NCI-H774 (cell line): ENCODE data around the gene INPP5D.
"Not testable (repeated sequence)": the region's sequence is repeated elsewhere in the genome, so short reads cannot be mapped to it uniquely, and the experiment has no call there.

ENCODE experiments used
- DNase-seq: peaks from one replicate; lab custom pipeline; 2025; lab: John Stamatoyannopoulos, UW

The INPP5D gene

DNA sequence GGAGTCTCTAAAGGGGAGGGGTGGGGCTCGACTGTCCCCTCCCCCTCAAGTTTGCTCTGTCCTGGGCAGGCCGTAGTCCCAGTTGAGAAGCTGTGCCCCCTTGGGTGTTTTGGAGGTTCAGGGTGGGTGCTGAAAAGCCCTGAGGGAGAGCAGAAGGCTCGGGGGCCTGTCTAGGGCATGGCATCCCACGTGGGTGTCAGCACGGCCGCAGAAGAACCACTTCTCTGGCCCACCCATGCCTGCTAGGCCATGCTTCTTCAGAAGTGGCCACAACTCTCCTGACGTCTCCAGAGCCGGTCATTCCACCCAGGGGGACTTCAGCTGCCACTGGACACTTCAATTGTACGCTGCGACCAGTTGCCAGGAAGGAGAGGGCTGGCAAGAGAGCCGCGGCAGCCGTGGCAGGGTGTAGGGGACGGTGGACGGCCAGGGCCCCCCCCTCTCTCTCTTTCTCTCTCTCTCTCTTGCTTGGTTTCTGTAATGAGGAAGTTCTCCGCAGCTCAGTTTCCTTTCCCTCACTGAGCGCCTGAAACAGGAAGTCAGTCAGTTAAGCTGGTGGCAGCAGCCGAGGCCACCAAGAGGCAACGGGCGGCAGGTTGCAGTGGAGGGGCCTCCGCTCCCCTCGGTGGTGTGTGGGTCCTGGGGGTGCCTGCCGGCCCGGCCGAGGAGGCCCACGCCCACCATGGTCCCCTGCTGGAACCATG is at the start of gene INPP5D:
Gene INPP5D, plus strand, starts transcription at position 546 of the 704 bp plus-strand sequence. Its CDS starts 137 bp downstream, at position 683.
- peak; percentile 4 for DNase-seq

DNA sequence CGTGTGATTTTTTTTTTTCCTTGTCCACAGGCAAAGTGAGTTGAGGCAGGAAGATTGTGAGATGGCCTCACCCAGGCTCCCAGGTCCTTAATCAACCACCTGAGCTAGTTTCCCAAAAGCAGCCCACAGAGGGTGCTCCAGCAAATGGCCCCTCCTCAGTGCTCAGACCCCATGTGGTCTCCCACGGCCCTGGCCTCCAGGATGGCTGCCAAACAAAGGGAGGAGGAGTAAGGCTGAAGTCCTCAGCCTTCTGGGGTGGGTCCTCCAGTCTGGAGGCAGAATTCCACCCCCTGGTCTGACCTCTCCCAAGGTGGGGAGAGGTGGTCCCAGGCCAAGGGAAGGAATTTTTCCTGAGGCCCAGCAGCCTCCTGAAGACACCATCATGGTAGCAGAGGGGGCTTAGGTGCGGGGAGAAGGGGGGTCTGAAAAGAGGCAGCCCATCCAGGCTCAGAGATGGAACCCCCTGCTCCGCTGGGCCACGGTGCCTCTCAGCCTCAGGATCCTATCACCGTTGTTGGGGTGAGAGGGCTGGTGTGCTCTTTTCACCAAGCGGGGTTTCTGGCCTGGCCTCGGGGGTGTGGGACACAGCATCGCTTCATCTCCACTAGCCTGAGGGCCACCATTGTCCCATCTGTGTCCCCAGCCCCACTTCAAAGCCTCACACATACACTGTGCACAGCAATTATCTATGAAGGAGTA is 49.4 kb upstream of the INPP5D start:
- no peak for DNase-seq

DNA sequence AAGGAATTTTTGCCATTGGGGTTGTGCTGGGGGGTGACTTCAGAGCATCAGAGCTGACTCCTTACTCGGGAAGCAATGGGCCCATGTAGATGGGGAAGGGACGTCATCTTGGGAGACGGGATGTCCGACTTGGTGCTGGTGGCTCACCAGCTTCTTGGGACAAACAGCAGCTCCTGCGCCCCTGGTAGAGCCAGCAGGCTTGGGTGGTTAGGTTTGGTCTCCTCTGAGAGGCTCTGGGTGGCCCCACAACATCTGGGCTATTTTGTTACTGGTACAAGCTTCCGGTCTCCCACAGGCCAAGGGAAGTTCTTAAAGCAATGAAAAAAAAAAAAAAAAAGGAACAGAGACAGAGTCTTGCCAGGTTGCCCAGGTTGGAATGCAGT is 48.9 kb upstream of the INPP5D start:
- no peak for DNase-seq

DNA sequence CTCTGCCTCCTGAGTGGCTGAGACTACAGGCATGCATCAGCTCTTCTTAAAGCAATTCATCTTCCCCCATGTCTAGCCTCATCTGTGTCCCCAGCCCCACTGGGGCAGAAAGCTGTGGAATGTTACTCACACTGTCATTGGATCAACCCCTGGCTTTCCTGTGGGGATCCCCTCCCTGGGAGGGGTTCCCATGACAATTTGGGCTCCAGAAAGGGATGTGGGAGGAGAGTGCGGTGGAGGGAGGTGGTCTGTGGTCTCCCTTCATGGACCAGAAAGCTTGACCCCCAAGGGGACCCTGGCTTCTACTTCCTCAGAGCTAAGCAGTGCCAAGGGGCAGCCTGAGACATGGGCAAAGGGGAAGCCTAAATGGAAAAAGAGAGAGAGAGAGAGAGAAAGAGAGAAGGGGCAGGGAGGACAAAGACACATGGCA is 48.4 kb upstream of the INPP5D start:
- no peak for DNase-seq

DNA sequence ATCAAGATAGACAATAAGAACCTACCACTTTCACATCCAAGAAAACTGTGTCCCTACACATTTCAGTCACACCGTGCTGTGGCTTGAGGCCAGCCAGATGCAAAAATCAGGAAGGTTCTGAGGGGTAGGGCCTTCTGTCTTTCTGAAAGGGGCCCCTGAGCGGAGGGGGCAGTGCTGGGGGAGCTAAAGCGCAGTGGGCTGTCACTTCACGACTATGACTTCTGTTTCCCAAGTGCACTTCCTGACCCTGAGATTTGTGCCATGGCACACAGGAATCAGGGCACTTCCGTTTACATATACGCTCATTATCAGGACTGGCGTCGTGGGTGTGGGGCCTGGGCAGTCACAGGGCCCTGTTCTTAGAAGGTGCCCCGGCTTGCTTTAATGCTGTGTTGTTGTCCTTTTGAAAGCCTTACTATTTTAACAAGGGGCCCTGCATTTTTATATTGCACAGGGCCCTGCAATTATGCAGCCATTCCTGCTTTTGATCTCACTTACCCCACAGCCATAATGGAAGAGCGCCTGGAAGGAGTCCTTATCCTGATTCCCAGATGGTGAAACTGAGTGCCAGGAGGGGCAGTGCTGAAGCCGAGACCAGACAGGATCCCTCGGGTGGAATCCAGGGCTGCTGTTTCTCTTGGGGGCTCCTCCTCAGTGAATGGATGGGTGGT is 47.7 kb upstream of the INPP5D start:
- no peak for DNase-seq

DNA sequence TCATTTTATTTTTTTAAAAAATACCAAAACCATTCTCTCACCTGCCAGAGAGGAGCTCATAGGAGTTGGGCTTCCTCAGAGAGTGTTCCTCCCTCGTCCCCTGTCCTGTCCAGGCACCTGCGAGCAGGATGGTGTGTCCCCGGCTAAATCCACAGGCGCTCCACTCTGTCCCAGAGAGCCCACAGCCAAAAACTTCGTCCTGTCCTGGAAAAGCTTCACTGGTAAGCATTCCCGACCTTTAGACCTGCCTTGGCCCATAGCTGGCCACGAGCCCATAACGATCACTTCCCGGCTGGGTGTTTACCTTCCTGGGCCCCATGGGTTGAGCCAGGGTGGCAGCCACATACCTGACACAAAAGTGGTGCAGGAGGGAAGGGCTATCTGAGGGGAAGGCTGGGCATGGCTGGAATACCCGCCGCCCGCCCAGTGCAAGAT is 47.1 kb upstream of the INPP5D start, which contains the start of gene NGEF:
Gene NGEF, minus strand, starts transcription at position 230 of the 435 bp plus-strand sequence. CDS start 38,366 bp downstream, outside the sequence.
- no peak for DNase-seq

DNA sequence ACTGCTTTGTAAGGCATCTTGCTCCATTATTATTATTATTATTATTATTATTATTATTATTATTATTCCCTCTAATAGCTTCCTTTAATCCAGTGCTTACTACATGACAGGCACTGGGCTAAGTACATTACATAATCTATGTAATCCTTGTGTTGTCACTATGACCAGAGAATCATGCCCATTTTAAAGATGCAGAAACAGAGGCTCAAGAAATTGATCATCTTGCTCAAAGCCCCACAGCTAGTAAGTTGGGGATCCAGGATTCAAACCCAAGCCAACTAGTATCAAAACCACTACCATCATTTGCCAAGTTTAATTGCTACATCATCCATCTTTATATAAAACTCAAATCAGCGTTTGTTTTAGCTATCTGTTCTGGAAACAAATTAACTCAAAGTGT is 46.5 kb upstream of the INPP5D start:
- DNase-seq: no peak

DNA sequence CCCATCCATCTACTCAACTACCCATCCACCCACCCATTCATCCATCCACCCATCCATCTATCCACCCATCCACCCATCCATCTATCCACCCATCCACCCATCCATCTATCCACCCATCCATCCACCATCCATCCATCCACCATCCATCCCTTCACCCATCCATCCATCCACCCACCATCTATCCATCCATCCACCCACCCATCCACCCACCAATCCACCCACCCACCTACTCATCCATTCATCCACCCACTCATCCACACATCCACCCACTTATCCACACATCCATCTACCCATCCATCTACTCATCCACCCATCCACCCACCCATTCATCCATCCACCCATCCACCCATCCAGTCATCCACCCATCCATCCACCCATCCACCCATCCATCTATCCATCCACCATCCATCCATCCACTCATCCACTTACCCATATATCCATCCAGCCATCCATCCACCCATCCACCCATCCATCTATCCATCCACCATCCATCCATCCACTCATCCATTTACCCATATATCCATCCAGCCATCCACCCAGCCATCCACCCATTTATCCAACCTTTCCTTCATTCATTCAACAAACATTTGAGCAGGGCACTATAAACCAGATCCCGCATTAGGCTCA is 45.0 kb upstream of the INPP5D start:
- DNase-seq: no peak

DNA sequence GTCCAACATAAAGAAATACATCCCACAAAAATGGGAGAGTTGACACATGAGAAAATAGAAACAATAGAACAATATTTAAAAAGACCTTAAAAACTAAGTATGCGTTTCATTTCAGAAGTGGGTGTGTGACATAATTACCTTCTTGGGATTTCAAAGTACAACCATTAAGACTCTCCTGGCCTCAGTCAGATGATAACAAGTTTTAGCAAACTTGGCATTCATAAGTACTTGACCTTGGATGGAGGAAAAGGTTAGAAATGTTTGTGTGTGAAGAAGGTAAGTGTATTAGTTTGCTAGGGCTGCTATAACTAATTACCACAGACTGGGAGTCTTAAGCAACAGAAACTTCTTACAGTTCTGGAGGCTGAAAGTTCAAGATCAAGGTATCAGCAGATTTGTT is 42.2 kb upstream of the INPP5D start:
- no peak for DNase-seq

DNA sequence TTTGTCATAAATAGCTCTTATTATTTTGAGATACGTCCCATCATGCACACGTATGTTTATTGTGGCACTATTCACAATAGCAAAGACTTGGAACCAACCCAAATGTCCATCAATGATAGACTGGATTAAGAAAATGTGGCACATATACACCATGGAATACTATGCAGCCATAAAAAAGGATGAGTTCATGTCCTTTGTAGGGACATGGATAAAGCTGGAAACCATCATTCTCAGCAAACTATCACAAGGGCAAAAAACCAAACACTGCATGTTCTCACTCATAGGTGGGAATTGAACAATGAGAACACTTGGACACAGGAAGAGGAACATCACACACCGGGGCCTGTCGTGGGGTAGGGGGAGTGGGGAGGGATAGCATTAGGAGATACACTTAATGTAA is 40.5 kb upstream of the INPP5D start:
- DNase-seq: not testable (repeated sequence)

DNA sequence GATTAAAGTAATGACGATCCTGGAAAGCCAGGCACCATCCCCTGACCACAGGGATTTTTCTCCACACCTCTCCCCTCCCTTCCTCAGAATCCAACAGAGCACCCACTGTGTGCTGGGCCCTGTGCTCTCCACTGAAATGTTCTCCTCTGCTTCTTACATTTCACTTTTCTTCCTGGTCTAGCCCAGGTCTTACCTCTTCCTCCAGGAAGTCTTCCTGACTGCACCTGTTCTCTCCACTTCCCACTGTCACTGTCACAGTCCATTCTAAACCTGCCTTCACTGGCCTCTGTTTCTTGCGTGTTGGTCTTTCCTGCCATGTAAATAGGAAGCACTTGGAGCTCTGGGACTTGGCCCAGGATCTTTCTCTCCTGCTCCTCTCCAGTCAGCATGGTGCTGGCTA is 39.7 kb upstream of the INPP5D start:
- DNase-seq: no peak

DNA sequence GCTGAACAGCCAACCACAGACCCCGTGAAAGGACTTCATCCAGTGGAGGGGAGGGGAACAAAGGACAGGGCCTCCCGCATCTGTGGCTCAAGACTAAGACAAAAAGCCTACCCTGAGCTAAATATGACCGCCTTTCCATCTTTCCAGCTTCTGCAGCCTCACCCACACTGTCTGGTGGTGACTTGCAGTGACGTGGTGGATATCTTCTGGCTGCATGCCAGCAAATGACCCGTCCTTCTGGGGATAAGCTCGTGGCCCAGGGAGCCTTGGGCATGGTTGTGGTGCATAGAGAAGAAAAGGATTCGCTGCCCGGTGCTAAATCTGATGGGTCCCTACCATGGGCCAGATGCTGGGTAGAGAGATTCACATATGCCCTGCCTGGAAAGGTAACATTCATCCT is 38.4 kb upstream of the INPP5D start:
- DNase-seq: no peak

DNA sequence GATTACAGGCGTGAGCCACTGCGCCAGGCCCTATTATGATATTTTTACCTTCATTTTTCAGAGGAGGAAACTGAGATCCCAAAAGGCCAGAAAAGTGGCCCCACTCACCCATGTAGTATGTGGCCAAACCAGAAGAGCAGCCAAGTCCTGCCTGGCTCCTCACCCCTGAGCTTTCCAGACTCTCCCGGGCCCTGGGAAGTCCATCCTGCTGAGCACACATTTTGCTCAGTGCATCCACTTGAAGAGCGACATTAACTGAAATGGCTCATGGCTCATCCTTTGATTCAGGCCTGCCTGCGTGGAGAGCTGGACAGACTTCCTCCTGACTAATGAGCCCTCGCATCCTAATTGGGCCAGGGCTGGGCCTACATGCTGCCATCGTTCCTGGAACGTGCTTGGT is 37.6 kb upstream of the INPP5D start:
- no peak for DNase-seq

DNA sequence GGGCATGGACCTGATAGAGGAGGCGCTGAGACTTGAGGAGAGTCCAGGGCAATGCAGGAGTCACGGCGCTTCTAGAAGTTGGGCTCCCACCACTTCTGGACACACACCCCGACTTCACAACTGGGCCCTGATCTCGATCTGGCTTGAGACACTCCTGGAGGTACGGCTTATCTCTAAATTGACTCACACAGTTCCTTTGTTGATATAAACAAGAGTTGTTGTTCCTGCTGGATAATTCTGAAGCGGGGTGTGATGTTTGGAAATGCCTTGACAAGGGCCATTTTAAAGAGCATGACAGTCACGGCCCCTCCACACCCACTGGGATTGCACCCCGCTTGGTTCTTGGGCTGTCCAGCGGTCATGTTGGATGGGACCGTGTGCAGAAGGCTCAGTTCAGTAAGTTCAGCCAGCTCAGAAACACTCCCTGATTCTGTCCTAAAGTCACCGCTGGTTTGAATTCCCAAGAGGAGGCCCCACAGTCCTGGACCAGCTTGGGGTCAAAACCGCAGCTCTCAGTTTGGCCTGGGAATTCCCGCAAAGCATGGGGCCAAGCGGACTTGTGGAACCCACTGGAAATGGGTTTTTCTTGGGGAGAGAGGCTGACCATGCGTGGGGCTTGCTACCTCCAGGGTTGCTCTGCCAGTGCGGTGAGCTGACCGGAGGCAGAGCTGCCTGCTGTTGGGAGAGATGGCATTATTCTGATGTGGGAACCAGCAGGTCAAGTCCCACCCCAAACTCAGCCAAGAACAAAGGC is 37.0 kb upstream of the INPP5D start:
- DNase-seq: no peak

DNA sequence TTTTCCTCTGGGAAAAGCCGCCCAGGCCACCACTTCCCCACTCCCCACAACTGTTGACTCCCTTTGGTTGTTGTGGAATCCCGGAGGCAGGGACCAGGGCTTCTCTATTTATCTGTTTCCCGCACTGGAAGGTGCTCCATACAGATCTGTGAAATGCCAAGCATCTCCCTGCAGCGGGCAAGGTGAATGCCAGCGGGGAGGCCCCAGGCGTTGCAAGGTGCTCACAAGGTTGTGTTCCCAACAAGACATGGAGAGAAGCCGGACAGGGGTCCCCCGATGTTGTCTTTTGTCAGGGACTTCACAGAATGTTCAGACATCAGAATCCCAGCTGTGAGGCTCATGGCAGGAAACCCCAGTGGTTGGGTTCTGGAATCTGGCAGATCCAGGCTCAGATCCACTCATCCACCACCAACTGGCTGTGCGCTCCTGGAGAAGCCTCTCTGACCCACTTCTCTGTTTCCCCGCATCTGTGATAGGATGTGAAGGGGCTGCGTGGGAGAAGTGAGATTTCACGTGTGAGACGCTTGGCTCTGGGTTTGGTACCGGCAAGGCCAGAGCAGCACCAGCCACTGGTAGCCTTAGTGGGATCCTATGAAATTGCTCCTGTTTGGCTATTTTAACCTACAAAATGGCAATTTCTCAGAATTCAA is 36.3 kb upstream of the INPP5D start:
- DNase-seq: no peak

DNA sequence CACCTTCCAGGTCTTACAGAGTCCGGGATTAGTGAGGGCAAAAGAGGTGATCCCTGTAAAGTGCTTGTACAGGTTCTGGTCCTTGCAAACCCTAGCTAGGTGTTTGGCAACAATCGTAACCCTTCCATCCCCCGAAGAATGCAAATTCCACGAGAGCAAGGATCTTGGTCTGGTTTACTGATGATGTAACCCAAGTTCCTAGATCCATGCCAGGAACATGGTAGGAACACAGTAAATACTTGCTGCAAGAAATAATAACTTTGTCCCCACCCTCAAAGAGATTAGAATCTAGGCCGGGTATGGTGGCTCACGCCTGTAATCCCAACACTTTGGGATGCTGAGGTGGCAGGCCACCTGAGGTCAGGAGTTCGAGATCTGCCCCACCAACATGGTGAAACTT is 34.4 kb upstream of the INPP5D start:
- DNase-seq: no peak

DNA sequence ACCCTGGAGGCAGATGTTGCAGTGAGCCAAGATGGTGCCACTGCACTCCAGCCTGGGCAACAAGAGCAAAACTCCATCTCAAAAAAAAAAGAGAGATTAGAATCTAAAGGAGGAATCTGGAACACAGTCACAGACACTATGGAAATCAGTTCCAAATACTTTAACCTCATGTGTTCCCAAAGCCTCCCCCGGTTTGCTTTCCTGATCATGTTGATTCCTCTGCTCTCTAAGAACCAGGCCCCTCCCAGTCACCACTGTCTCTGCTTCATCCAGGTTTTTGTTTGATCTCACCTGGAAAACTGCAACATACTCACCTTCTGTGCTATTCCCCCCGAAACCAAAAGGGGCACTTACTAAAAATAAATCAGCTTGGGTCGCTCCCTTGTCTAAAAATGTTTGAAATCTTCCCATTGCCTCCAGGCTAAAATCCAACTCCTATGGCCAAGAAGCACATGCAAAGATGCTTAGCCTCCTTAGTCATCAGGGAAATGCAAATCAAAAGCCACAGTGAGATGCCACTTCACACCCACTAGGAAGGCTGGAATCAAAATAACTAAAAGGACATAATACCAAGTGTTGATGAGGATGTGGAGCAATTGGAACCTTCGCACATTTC is 33.8 kb upstream of the INPP5D start:
- DNase-seq: no peak

DNA sequence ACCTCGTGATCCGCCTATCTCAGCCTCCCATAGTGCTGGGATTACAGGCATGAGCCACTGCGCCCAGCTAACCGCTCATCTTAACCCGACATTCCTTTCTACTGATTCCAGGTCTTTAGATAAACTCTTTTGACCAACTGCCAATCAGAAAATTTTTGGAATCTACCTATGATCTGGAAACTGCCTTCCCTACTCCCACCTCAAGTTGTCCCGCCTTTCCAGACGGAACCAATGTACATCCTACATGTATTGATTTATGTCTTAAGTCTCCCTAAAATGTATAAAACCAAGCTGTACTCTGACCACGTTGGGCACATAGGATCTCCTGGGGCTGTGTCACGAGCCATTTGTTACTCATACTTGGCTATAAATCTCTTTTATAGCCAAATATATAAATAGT is 30.8 kb upstream of the INPP5D start:
- no peak for DNase-seq

DNA sequence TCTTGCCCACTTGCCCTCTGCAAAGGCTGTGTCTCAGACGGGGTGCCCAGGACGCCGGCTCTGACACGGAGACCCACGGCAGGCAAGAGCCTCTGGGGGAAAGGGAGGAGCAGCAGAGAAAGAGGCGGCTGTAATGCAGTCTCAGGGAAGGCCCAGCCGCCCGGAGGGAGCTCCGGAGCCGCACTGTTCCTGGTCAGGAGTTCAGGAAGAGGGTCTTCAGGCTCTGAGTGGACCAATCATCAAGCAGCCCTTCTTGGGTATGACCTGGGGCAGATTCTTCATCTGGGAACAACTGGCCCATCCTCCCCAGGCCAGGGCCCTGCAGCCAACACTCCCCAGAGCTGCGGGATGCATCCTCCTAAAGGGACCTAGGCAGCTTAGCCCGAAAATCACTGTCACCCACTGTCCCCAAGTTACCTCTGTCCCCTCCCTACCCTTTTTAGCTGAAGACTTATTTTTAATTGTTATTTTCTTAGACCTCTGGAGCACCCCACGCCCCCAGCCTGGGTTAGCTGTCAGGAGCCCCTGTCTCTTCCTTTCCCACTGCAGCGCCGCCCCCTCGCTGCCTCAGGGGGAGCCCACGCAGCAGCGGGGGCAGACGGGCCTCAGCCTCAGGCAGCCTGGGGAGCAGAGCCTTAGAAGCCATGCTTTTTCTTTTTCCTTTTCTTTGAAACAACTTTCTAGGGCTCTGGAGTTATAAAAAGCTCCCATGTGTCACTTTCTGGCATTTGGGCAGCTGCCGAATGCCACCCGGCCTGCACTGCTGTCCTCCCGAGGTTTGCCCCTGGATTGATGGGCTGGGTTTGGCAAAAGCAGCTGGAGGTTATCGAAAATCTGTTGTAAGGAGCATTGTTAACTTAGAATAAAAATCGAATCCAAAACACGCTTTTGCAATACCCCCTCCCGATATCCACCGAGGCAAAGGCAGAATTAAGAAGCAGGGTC is 28.3 kb upstream of the INPP5D start:
- no peak for DNase-seq
